Measurements from ENCODE around the gene LLGL1.

LLGL1 gene

GRCh38 chr17:18229771-18230170 lies 4.3 kb downstream of the LLGL1 start:
- DNase-seq (ENCODE audit: low read depth): no peak

- no peak for DNase-seq (ENCODE audit: low read depth)
Measured at GRCh38 chr17:18230288-18231141, 5.1 kb downstream of the LLGL1 start.

GRCh38 chr17:18231164-18231563 lies 5.7 kb downstream of the LLGL1 start:
- no peak for DNase-seq (ENCODE audit: low read depth)

GRCh38 chr17:18233803-18234518 lies 8.5 kb downstream of the LLGL1 start:
- no peak for DNase-seq (ENCODE audit: low read depth)

GRCh38 chr17:18234853-18235380 lies 9.5 kb downstream of the LLGL1 start:
- DNase-seq (ENCODE audit: low read depth): no peak

GRCh38 chr17:18235743-18236256 lies 10.4 kb downstream of the LLGL1 start:
- no peak for DNase-seq (ENCODE audit: low read depth)

GRCh38 chr17:18236494-18236893 lies 11.1 kb downstream of the LLGL1 start:
- DNase-seq (ENCODE audit: low read depth): no peak

GRCh38 chr17:18237461-18237860 lies 12.0 kb downstream of the LLGL1 start:
- no peak for DNase-seq (ENCODE audit: low read depth)

- no peak for DNase-seq (ENCODE audit: low read depth)
Measured at GRCh38 chr17:18238299-18238698, 12.9 kb downstream of the LLGL1 start.

- DNase-seq (ENCODE audit: low read depth): no peak
Measured at GRCh38 chr17:18240449-18240848, 15.0 kb downstream of the LLGL1 start.

- no peak for DNase-seq (ENCODE audit: low read depth)
Measured at GRCh38 chr17:18241229-18241871, 15.9 kb downstream of the LLGL1 start.

- DNase-seq (ENCODE audit: low read depth): no peak
Measured at GRCh38 chr17:18245038-18245776, 19.8 kb downstream of the LLGL1 start.

GRCh38 chr17:18246109-18246725 lies 20.8 kb downstream of the LLGL1 start:
- DNase-seq (ENCODE audit: low read depth): no peak

GRCh38 chr17:18246880-18247612 lies 21.6 kb downstream of the LLGL1 start:
- no peak for DNase-seq (ENCODE audit: low read depth)

GRCh38 chr17:18247613-18248001 lies 22.2 kb downstream of the LLGL1 start:
- DNase-seq (ENCODE audit: low read depth): no peak

GRCh38 chr17:18248300-18248731 lies 22.9 kb downstream of the LLGL1 start:
- DNase-seq (ENCODE audit: low read depth): no peak

- DNase-seq (ENCODE audit: low read depth): no peak
Measured at GRCh38 chr17:18248811-18249210, 23.4 kb downstream of the LLGL1 start.

GRCh38 chr17:18250259-18250658 lies 24.8 kb downstream of the LLGL1 start:
- no peak for DNase-seq (ENCODE audit: low read depth)

GRCh38 chr17:18250708-18251107 lies 25.3 kb downstream of the LLGL1 start:
- DNase-seq (ENCODE audit: low read depth): no peak

- no peak for DNase-seq (ENCODE audit: low read depth)
Measured at GRCh38 chr17:18251204-18251603, 25.8 kb downstream of the LLGL1 start.

Data from stimulated activated CD8-positive, alpha-beta memory T cell treated with anti-CD3 and anti-CD28 coated beads, Interleukin-15, amount 100 ng/mL, for 24 hours (primary cell).